HG03103 (cell line): Measurements from ENCODE around the gene VPS13A.

Source experiments
- ATAC-seq: cut with Tn5 transposase; IDR thresholded peaks from one replicate; pipeline ENCODE4 v1.9.1; 2021; ENCODE audit warnings: low read depth; ENCODE audit not compliant: unreplicated experiment

Gene VPS13A

GRCh38 chr9:77177143-77177893 is at the start of gene VPS13A:
Gene VPS13A (plus strand): TSS chr9:77177534. CDS start chr9:77177705, 171 bp downstream.
- peak; percentile 78 for ATAC-seq

DNA sequence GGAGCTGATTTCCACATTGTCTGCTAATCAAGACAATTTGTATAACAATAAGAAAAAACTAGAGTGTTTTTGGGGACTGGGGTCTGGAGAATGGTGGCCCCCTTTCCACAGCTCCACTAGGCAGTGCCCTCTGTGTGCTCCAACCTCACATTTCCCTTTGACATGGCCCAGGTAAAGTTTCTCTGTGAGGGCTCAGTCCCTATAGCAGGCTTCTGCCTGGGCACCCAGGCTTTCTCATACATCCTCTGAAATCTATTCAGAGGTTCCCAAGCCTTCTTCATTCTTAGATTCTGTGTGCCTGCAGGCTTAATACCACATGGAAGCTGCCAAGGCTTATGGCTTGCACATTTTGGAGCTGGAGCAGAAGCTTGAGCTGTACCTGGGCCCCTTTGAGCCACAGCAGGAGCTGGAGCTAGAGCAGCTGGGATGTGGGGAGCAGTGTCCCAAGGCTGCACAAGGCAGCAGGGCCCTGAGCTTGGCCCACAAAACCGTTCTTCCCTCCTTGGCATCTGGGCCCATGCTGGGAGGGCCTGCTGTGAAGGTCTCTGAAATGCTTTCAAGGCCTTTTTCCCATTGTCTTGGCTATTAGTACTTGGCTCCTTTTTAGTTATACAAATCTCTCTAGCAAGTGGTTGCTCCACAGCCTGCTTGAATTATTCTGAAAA is 49.1 kb upstream of the VPS13A start:
- ATAC-seq, result no peak

- no peak for ATAC-seq
Observed at GRCh38 chr9:77131399-77131798, 45.9 kb upstream of the VPS13A start.

DNA sequence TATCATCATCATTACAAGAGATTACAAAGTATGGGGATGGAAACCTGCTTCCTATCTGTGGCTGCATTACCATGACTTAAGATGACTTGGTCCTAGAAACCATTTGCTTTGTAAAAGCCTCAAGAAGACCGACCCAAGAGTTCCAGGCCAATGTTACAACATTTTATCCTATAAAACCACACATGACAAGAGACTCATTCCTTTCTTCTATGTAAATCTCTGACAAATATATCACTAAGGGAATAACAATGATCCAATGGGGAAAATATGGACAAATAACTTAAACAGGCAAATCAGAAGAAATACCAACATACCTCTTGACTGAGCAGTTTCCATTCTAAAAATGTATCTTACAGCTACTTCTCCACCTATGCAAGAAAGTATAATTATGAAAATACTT is 44.3 kb upstream of the VPS13A start:
- no peak for ATAC-seq

DNA sequence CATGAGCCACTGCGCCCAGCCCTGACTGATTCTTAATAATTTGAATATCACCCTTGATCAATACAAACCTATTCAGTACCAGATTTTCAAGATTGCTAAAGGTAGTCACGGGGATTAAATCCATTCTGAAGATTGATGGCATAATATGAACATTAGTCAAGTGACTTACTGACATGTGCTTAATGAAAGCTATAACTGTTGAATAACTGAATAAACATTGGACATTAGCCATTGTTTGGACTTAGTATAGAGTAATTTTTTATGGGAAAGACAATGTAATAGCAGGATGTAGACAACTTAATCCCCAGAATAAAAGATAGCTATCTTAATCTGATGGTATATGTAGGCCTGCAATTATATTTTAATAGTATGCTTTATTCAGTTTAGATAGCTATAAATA is 35.0 kb upstream of the VPS13A start:
- ATAC-seq, result no peak

- ATAC-seq, result no peak
Observed at GRCh38 chr9:77149879-77150278, 27.5 kb upstream of the VPS13A start.

- ATAC-seq, result no peak
Observed at GRCh38 chr9:77152289-77152688, 25.0 kb upstream of the VPS13A start.

- no peak for ATAC-seq
Observed at GRCh38 chr9:77156646-77157371, 20.5 kb upstream of the VPS13A start.

DNA sequence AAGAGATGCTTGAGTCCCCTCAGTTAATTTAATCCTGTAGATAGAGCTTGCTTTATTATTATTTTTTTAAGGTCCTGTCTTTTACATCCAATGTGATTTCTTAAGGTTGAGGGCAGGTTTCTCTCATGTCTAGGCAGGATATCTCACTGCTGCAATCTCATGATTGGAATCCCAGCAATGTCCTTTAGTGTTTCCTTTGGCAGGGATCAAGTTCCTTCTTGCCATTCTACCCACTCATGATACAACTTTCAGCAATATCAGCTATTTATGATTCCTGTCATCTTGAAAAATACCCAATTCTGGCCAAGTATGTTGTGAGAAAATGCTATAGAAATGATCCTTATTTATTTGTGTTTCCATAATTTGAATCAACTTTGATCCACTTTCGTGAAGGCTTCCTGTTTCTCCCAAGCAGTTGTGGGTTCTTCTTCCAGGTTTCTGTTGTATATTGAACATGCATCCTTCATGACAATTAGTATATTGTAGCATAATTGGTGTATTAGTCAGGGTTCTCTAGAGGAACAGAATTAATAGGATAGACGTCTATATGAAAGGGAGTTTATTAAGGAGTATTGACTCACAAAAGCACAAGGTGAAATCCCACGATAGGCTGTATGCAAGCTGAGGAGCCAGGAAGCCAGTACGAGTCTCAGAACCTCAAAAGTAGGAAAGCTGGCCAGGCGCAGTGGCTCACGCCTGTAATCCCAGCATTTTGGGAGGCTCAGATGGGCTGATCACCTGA is 18.4 kb upstream of the VPS13A start:
- ATAC-seq, result no peak

GRCh38 chr9:77161191-77161590 is 16.1 kb upstream of the VPS13A start:
- no peak for ATAC-seq

DNA sequence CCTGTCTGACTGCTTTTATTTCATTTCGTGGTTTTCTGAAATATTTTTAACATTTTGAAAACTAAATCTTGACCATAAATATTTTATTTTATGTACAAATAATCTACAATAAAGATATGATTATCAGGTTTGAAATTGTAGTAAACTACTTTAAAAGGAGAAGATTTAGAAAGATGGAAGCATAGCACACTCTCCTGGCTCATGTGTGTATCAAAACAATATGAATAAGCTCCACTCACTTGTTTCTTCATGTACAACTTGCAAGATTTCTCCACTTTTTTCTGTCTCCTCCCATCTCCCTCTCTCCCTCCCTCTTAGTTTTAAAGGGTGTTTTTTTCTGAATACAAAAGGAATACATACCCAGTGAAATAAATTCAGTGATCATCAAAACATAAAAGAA is 15.4 kb upstream of the VPS13A start:
- ATAC-seq, result no peak

DNA sequence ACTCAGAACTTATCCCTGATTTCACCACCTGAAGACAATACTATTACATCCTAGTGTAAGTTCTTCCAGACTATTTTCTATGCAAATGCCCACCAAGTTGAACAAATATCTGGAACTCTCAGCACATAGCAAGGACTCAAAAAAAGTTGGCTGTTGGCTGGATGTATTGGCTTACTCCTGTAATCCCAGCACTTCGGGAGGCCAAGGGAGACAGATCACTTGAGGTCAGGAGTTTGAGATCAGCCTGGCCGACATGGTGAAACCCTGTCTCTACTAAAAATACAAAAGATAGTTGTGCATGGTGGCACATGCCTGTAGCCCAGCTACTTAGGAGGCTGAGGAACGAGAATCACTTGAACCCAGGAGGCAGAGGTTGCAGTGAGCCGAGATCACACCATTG is 15.0 kb upstream of the VPS13A start:
- no peak for ATAC-seq

- ATAC-seq, result no peak
Observed at GRCh38 chr9:77163884-77164283, 13.4 kb upstream of the VPS13A start.

GRCh38 chr9:77166193-77166592 is 11.1 kb upstream of the VPS13A start:
- no peak for ATAC-seq

- no peak for ATAC-seq
Observed at GRCh38 chr9:77170991-77171699, 6.2 kb upstream of the VPS13A start.

DNA sequence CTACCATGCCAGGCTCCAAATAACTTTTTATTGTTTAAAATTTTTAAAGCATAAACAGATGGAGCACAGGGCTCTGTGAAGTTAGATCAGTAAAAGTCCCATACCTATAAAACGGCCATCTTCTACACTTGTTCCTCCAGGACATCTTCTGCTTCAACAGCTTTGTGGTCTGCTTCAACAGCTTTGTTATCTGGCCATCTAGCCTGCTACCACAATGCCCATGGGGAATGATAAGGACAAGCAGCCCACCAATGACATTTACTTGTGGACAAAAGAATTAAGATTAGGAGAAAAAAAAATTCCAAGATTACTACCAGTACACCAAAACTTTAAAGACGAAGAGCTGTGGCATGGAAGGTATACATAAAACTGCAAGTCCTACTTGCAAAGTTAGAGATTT is 2.2 kb upstream of the VPS13A start:
- no peak for ATAC-seq

GRCh38 chr9:77176106-77176505 is 1.2 kb upstream of the VPS13A start:
- no peak for ATAC-seq

- ATAC-seq, result no peak
Observed at GRCh38 chr9:77176686-77177142, 620 bp upstream of the VPS13A start.

GRCh38 chr9:77177894-77178794 is 810 bp downstream of the VPS13A start:
- ATAC-seq, result no peak
